ENCODE results near the gene CATSPERE.

DNA sequence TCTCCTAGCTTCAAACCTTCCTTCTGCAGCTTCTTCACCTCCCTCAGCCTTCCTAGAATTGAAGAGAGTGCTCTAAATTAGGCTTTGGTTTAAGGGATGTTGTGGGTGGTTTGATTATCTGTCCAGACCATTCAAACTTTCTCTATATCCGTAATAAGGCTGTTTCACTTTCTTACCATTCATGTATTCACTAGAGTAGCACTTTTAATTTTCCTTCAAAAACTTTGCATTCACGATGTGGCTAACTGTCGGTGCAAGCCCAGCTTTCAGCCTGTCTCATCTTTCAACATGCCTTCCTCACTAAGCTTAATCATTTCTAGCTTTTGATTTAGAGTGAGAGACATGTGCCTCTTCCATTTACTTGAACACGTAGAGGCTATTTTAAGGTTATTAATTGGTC is 165.6 kb downstream of the CATSPERE start:
- TF ChIP-seq, protein P1, sequence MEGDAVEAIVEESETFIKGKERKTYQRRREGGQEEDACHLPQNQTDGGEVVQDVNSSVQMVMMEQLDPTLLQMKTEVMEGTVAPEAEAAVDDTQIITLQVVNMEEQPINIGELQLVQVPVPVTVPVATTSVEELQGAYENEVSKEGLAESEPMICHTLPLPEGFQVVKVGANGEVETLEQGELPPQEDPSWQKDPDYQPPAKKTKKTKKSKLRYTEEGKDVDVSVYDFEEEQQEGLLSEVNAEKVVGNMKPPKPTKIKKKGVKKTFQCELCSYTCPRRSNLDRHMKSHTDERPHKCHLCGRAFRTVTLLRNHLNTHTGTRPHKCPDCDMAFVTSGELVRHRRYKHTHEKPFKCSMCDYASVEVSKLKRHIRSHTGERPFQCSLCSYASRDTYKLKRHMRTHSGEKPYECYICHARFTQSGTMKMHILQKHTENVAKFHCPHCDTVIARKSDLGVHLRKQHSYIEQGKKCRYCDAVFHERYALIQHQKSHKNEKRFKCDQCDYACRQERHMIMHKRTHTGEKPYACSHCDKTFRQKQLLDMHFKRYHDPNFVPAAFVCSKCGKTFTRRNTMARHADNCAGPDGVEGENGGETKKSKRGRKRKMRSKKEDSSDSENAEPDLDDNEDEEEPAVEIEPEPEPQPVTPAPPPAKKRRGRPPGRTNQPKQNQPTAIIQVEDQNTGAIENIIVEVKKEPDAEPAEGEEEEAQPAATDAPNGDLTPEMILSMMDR (IDR thresholded peaks at IDR 0.05), result no peak
- TF ChIP-seq POLR2A (IDR thresholded peaks at IDR 0.05) (no peak), POLR2AphosphoS5 (IDR thresholded peaks at IDR 0.05) (no peak), EP300 (IDR thresholded peaks at IDR 0.05) (no peak)
